Large intestine (tissue), 3 donors: ENCODE measurements around the gene ATL2. TPM values are rescaled to one million over a fixed set of nuclear protein-coding genes. Genes with fewer than 3 reads are reported as not detected.
"Not testable (repeated sequence)": the region's sequence is repeated elsewhere in the genome, so short reads cannot be mapped to it uniquely, and the experiment has no call there.

Source experiments
- DNase-seq, 2 donors: peaks; one replicate each; pipeline versions ENCODE4 v3.0.0 to v3.0.0-alpha.2; 2013
- H3K27ac ChIP-seq: one replicate; pipeline ENCODE4 v1.5.1; 2013; ENCODE audit warnings: low read length
- H3K27me3 ChIP-seq: 2 replicates; pipeline ENCODE4 v1.6.1; 2013; ENCODE audit warnings: low read length; ENCODE audit not compliant: control insufficient read depth, insufficient read depth
- H3K36me3 ChIP-seq: 2 replicates; pipeline ENCODE4 v1.6.1; 2013; ENCODE audit warnings: low read length; ENCODE audit not compliant: control insufficient read depth, insufficient read depth
- H3K4me1 ChIP-seq: one replicate; pipeline ENCODE4 v1.6.1; 2013; ENCODE audit warnings: low read length; ENCODE audit not compliant: control insufficient read depth, insufficient read depth
- H3K4me3 ChIP-seq: one replicate; pipeline ENCODE4 v1.5.1; 2013; ENCODE audit warnings: low read length
- H3K9me3 ChIP-seq: one replicate; pipeline ENCODE4 v1.6.1; 2013; ENCODE audit warnings: mild to moderate bottlenecking, low read depth, low read length, moderate library complexity; ENCODE audit not compliant: control insufficient read depth
- WGBS: methylation state at CpG from one replicate; pipeline ENCODE4 v1.1.5; 2013; ENCODE audit warnings: low lambda C conversion rate; ENCODE audit not compliant: insufficient coverage; 5-methylcytosine and 5-hydroxymethylcytosine counted together
- polyA plus RNA-seq: library from polyadenylated mRNA; unstranded; fragments of 120-200 nt; gene quantifications from one replicate; pipeline ENCODE4 v1.2.1, GENCODE V29; 2013

ATL2 gene
- polyA plus RNA-seq, 1 donor, result 103 TPM

GRCh38 chr2:38390947-38391346, 13.9 kb upstream of the ATL2 start:
- 71% methylated on average over 2 of the region's 3 CpGs for WGBS
- Histone ChIP-seq H3K27me3 (no peaks in the 10 kb centered on the region), H3K36me3 (no peaks in the 10 kb centered on the region), H3K4me1 (no peaks in the 10 kb centered on the region), H3K9me3 (no peaks in the 10 kb centered on the region), H3K4me3 (no peak overlapping the region), H3K27ac (no peak overlapping the region)
- DNase-seq, result no peak

- H3K27me3 ChIP-seq, result no peaks in the 10 kb centered on the region
- H3K36me3 ChIP-seq, result no peaks in the 10 kb centered on the region
- H3K27ac ChIP-seq, result no peak overlapping the region
- DNase-seq, result no peak
- H3K9me3 ChIP-seq, result no peaks in the 10 kb centered on the region
- no CpG with 5 or more reads among the region's 4 CpGs for whole genome bisulfite sequencing
- H3K4me1 ChIP-seq, result no peaks in the 10 kb centered on the region
- no peak overlapping the region for H3K4me3 ChIP-seq
Observed at GRCh38 chr2:38387887-38388286, 10.8 kb upstream of the ATL2 start.

- no CpG with 5 or more reads among the region's 7 CpGs for WGBS
- H3K27me3 ChIP-seq, result no peaks in the 10 kb centered on the region
- H3K36me3 ChIP-seq, result no peaks in the 10 kb centered on the region
- H3K9me3 ChIP-seq, result no peaks in the 10 kb centered on the region
- DNase-seq, result no peak
- H3K27ac ChIP-seq, result no peak overlapping the region
- no peaks in the 10 kb centered on the region for H3K4me1 ChIP-seq
- no peak overlapping the region for H3K4me3 ChIP-seq
Observed at GRCh38 chr2:38386821-38387220, 9.7 kb upstream of the ATL2 start.

- no peaks in the 10 kb centered on the region for H3K36me3 ChIP-seq
- peaks cover 2% of the 10 kb centered on the region for H3K4me1 ChIP-seq
- H3K9me3 ChIP-seq, result no peaks in the 10 kb centered on the region
- H3K27me3 ChIP-seq, result no peaks in the 10 kb centered on the region
- no peak overlapping the region for H3K4me3 ChIP-seq
- no peak for DNase-seq
- WGBS, result 87% methylated on average over 2 of the region's 2 CpGs
- no peak overlapping the region for H3K27ac ChIP-seq
Observed at GRCh38 chr2:38386377-38386776, 9.3 kb upstream of the ATL2 start.

GRCh38 chr2:38384338-38384737, 7.3 kb upstream of the ATL2 start:
- WGBS, result no CpG with 5 or more reads among the region's 3 CpGs
- Histone ChIP-seq H3K4me1 (peaks cover 2% of the 10 kb centered on the region), H3K4me3 (no peak overlapping the region), H3K27ac (no peak overlapping the region), H3K36me3 (no peaks in the 10 kb centered on the region), H3K9me3 (no peaks in the 10 kb centered on the region), H3K27me3 (no peaks in the 10 kb centered on the region)
- DNase-seq, result no peak

- not testable (repeated sequence) for DNase-seq, H3K4me3 ChIP-seq, H3K27ac ChIP-seq, H3K27me3 ChIP-seq, H3K36me3 ChIP-seq, H3K4me1 ChIP-seq, H3K9me3 ChIP-seq
- no CpG with 5 or more reads among the region's 6 CpGs for WGBS
Observed at GRCh38 chr2:38383741-38384140, 6.7 kb upstream of the ATL2 start.

- Histone ChIP-seq H3K27ac (no peak overlapping the region), H3K4me3 (no peak overlapping the region), H3K27me3 (no peaks in the 10 kb centered on the region), H3K9me3 (no peaks in the 10 kb centered on the region), H3K36me3 (no peaks in the 10 kb centered on the region), H3K4me1 (peaks cover 8% of the 10 kb centered on the region)
- WGBS, result no CpG with 5 or more reads among the region's 6 CpGs
- DNase-seq, result peak in 1 of 2 donors; percentile 50
Observed at GRCh38 chr2:38381381-38382143, 4.5 kb upstream of the ATL2 start.

GRCh38 chr2:38380397-38381130, 3.5 kb upstream of the ATL2 start:
- Histone ChIP-seq H3K9me3 (no peaks in the 10 kb centered on the region), H3K4me3 (no peak overlapping the region), H3K27me3 (no peaks in the 10 kb centered on the region), H3K36me3 (no peaks in the 10 kb centered on the region), H3K4me1 (peaks cover 8% of the 10 kb centered on the region), H3K27ac (no peak overlapping the region)
- no peak for DNase-seq
- 75% methylated on average over 1 of the region's 10 CpGs for WGBS

- no peaks in the 10 kb centered on the region for H3K36me3 ChIP-seq
- no peaks in the 10 kb centered on the region for H3K9me3 ChIP-seq
- DNase-seq, result peak; percentile 74 to 92
- H3K27me3 ChIP-seq, result no peaks in the 10 kb centered on the region
- WGBS, result no CpG with 5 or more reads among the region's 80 CpGs
- H3K4me3 ChIP-seq, result peak overlapping the region; percentile 94
- H3K27ac ChIP-seq, result peak overlapping the region; percentile 99
- peaks cover 21% of the 10 kb centered on the region for H3K4me1 ChIP-seq
Observed at GRCh38 chr2:38376346-38377049, 575 bp downstream of the ATL2 start.

GRCh38 chr2:38375696-38376345, 1.3 kb downstream of the ATL2 start:
- no peaks in the 10 kb centered on the region for H3K36me3 ChIP-seq
- H3K4me3 ChIP-seq, result peak overlapping the region; percentile 94
- H3K27ac ChIP-seq, result peak overlapping the region; percentile 99
- no peaks in the 10 kb centered on the region for H3K9me3 ChIP-seq
- peaks cover 20% of the 10 kb centered on the region for H3K4me1 ChIP-seq
- 17% methylated on average over 2 of the region's 19 CpGs for WGBS
- no peak for DNase-seq
- H3K27me3 ChIP-seq, result no peaks in the 10 kb centered on the region
